Neural cell (in vitro differentiated cells): ENCODE data around the gene KCNJ5. TPM values are rescaled to one million over a fixed set of nuclear protein-coding genes. Genes with fewer than 3 reads are reported as not detected.

Experiments
- H2AFZ ChIP-seq: fragments of 200-600, 300-800 bp; sonication (generic), shearing (Covaris generic); 2 replicates; pipeline ENCODE4 v1.6.0; 2014; ENCODE audit warnings: low read depth, mild to moderate bottlenecking, antibody characterized with exemption, low read length, moderate library complexity
- H3F3A ChIP-seq: fragments of 200-600 bp; shearing (Covaris generic); 2 replicates; pipeline ENCODE4 v1.6.1; 2016; ENCODE audit warnings: mild to moderate bottlenecking, moderate library complexity, mixed read lengths, antibody characterized with exemption, low read length; ENCODE audit not compliant: insufficient read depth, poor library complexity, severe bottlenecking
- H3K27ac ChIP-seq: fragments of 200-600, 300-800 bp; sonication (generic), shearing (Covaris generic); 2 replicates; pipeline ENCODE4 v1.5.1; 2014; ENCODE audit warnings: mild to moderate bottlenecking, low read length, moderate library complexity
- H3K27me3 ChIP-seq: fragments of 300-800, 200-600 bp; sonication (generic), shearing (Covaris generic); 2 replicates; pipeline ENCODE4 v1.6.0; 2014; ENCODE audit warnings: mild to moderate bottlenecking, low read depth, low read length, moderate library complexity; ENCODE audit not compliant: insufficient read depth
- H3K36me3 ChIP-seq: fragments of 300-800, 200-600 bp; sonication (generic), shearing (Covaris generic); 2 replicates; pipeline ENCODE4 v1.5.1; 2014; ENCODE audit warnings: mild to moderate bottlenecking, antibody characterized with exemption, low read length, moderate library complexity; ENCODE audit not compliant: insufficient read depth
- H3K4me2 ChIP-seq: fragments of 300-800, 200-600 bp; sonication (generic), shearing (Covaris generic); 2 replicates; pipeline ENCODE4 v1.6.0; 2014; ENCODE audit warnings: mild to moderate bottlenecking, low read length
- H3K4me3 ChIP-seq: fragments of 300-800, 200-600 bp; sonication (generic), shearing (Covaris generic); 2 replicates; pipeline ENCODE4 v1.5.1; 2014; ENCODE audit warnings: mild to moderate bottlenecking, low read length, moderate library complexity
- H3K79me2 ChIP-seq: fragments of 200-600 bp; shearing (Covaris generic); replicated peaks from 2 replicates; pipeline ENCODE4 v1.6.0; 2014; ENCODE audit warnings: mild to moderate bottlenecking, low read length, moderate library complexity; ENCODE audit not compliant: insufficient read depth
- H3K9ac ChIP-seq: fragments of 300-800, 200-600 bp; sonication (generic), shearing (Covaris generic); 2 replicates; pipeline ENCODE4 v1.6.1; 2016; ENCODE audit warnings: mild to moderate bottlenecking, low read length, mixed read lengths
- H3K9me2 ChIP-seq: fragments of 200-600 bp; shearing (Covaris generic); 2 replicates; pipeline ENCODE4 v1.6.1; 2016; ENCODE audit warnings: mild to moderate bottlenecking, low read length, mixed read lengths; ENCODE audit not compliant: insufficient read depth
- H3K9me3 ChIP-seq: fragments of 200-600, 300-800 bp; sonication (generic), shearing (Covaris generic); 2 replicates; pipeline ENCODE4 v1.6.1; 2016; ENCODE audit warnings: mild to moderate bottlenecking, mixed run types, low read length, moderate library complexity, mixed read lengths
- H4K20me1 ChIP-seq: fragments of 200-600 bp; shearing (Covaris generic); 2 replicates; pipeline ENCODE4 v1.6.1; 2016; ENCODE audit warnings: mild to moderate bottlenecking, mixed run types; ENCODE audit not compliant: insufficient read depth
- CTCF ChIP-seq: fragments of 450-650 bp; IDR thresholded peaks from 2 replicates; pipeline ENCODE4 v1.5.1; 2014; ENCODE audit warnings: antibody characterized with exemption, mild to moderate bottlenecking, moderate library complexity; ENCODE audit not compliant: poor library complexity, severe bottlenecking
- EP300 ChIP-seq: fragments of 450-650 bp; conservative IDR thresholded peaks from 2 replicates; pipeline ENCODE4 v1.6.1; 2014; ENCODE audit warnings: antibody characterized with exemption, mild to moderate bottlenecking, moderate library complexity; ENCODE audit not compliant: poor library complexity, severe bottlenecking
- EZH2 ChIP-seq: fragments of 200-600, 300-800 bp; shearing (Covaris generic), sonication (generic); IDR thresholded peaks from 2 replicates; pipeline ENCODE4 v1.6.1; 2014; ENCODE audit warnings: antibody characterized with exemption, low read length, borderline replicate concordance, mild to moderate bottlenecking; ENCODE audit not compliant: insufficient read depth, poor library complexity, severe bottlenecking
- MXI1 ChIP-seq: fragments of 450-650 bp; conservative IDR thresholded peaks from 2 replicates; pipeline ENCODE4 v1.6.1; 2014; ENCODE audit warnings: antibody characterized with exemption, mild to moderate bottlenecking; ENCODE audit not compliant: poor library complexity, severe bottlenecking
- POLR2AphosphoS5 ChIP-seq: IDR thresholded peaks from 2 replicates; pipeline ENCODE4 v1.6.1; 2012
- RAD21 ChIP-seq: fragments of 450-650 bp; conservative IDR thresholded peaks from 2 replicates; pipeline ENCODE4 v1.6.1; 2014; ENCODE audit warnings: antibody characterized with exemption, mild to moderate bottlenecking, moderate library complexity
- REST ChIP-seq: IDR thresholded peaks from 2 replicates; pipeline ENCODE4 v1.6.1; 2012; ENCODE audit warnings: borderline replicate concordance
- SMC3 ChIP-seq: fragments of 450-650 bp; conservative IDR thresholded peaks from 2 replicates; pipeline ENCODE4 v1.6.1; 2014; ENCODE audit warnings: antibody characterized with exemption, mild to moderate bottlenecking, moderate library complexity; ENCODE audit not compliant: poor library complexity
- polyA plus RNA-seq: library from polyadenylated mRNA; depleted of rRNA; stranded (reverse); fragments of >200 nt; gene quantifications from 2 replicates; pipeline ENCODE4 v1.2.3, GENCODE V29; 2014

The KCNJ5 gene
- polyA plus RNA-seq, 1 donor from 2014 or later, result 1.1 TPM

- no peaks in the 10 kb centered on the region for H3K9me3 ChIP-seq
- no peak overlapping the region for H3K27ac ChIP-seq
- H3K4me2 ChIP-seq, result no peak overlapping the region
- H3K27me3 ChIP-seq, result no peaks in the 10 kb centered on the region
- H2AFZ ChIP-seq, result no peak overlapping the region
- H3K9me2 ChIP-seq, result no peaks in the 10 kb centered on the region
- TF ChIP-seq SMC3 (no peak), MXI1 (no peak), EP300 (no peak)
- no peaks in the 10 kb centered on the region for H4K20me1 ChIP-seq
- no peaks in the 10 kb centered on the region for H3K79me2 ChIP-seq
- H3K9ac ChIP-seq, result no peak overlapping the region
- no peaks in the 10 kb centered on the region for H3F3A ChIP-seq
- no peak overlapping the region for H3K4me3 ChIP-seq
- no peaks in the 10 kb centered on the region for H3K36me3 ChIP-seq
Measured at GRCh38 chr11:128946648-128947047, 55.5 kb downstream of the KCNJ5 start.

DNA sequence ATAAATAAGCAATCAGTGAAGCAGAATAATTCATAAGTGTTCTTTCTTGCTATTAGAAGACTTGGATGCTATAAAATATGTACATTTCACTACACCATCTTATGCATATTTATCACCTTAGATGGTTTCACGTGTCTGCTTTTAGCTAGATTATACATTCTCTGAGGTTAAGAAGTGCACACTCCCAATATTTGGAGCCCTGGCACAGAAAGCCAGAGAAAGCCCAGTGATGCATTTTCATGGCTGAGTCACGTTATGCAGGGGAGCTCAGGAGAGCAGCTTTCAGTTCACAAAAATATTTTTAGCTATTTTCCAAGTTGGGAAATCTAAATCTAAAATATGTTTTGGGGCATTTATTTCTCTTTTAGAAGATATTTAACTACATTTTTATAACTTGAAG is 56.6 kb downstream of the KCNJ5 start:
- H3K27ac ChIP-seq, result no peak overlapping the region
- no peak overlapping the region for H3K4me2 ChIP-seq
- no peak overlapping the region for H2AFZ ChIP-seq
- no peak for TF ChIP-seq EZH2
- TF ChIP-seq EP300, result no peak
- no peak for TF ChIP-seq SMC3
- TF ChIP-seq REST, result no peak
- TF ChIP-seq POLR2AphosphoS5, result no peak
- TF ChIP-seq MXI1, result no peak
- no peak for TF ChIP-seq CTCF
- no peaks in the 10 kb centered on the region for H3K36me3 ChIP-seq
- H3K79me2 ChIP-seq, result no peaks in the 10 kb centered on the region
- no peaks in the 10 kb centered on the region for H4K20me1 ChIP-seq
- no peaks in the 10 kb centered on the region for H3F3A ChIP-seq
- no peaks in the 10 kb centered on the region for H3K9me3 ChIP-seq
- H3K4me3 ChIP-seq, result no peak overlapping the region
- no peak overlapping the region for H3K9ac ChIP-seq
- no peaks in the 10 kb centered on the region for H3K9me2 ChIP-seq
- H3K27me3 ChIP-seq, result no peaks in the 10 kb centered on the region

DNA sequence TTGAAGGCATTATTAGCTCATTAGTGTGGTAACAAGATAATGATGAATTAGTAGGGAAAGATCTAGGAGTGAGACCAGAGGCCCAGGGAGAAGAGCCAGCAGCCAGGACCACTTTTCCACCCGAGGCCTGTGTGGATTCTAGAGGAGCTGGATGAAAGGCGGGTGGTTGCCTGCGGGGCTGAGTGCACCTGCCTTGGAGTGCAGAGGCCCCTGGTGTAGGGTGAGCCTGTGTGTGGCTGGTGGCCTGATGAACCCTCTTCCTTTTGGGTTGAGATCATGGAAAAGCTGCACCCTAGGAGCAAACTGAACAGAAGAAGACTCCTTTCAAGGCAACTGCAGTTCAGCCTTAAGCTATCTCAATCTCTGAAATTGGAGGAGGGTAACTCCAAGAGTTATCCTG is 57.4 kb downstream of the KCNJ5 start:
- Histone ChIP-seq H3K36me3 (no peaks in the 10 kb centered on the region), H3K9me2 (no peaks in the 10 kb centered on the region), H3K27ac (no peak overlapping the region), H3K9me3 (no peaks in the 10 kb centered on the region), H4K20me1 (no peaks in the 10 kb centered on the region), H3F3A (no peaks in the 10 kb centered on the region), H3K27me3 (no peaks in the 10 kb centered on the region), H3K79me2 (no peaks in the 10 kb centered on the region), H3K4me3 (no peak overlapping the region), H2AFZ (no peak overlapping the region), H3K4me2 (no peak overlapping the region), H3K9ac (no peak overlapping the region)
- TF ChIP-seq RAD21 (peak; percentile 17), EP300 (no peak), REST (no peak), POLR2AphosphoS5 (no peak), CTCF (no peak), SMC3 (no peak), EZH2 (no peak), MXI1 (no peak)
